ENCODE measurements around the gene PDZD2.
"Not testable (repeated sequence)": the region's sequence is repeated elsewhere in the genome, so short reads cannot be mapped to it uniquely, and the experiment has no call there.

PDZD2 gene

DNA sequence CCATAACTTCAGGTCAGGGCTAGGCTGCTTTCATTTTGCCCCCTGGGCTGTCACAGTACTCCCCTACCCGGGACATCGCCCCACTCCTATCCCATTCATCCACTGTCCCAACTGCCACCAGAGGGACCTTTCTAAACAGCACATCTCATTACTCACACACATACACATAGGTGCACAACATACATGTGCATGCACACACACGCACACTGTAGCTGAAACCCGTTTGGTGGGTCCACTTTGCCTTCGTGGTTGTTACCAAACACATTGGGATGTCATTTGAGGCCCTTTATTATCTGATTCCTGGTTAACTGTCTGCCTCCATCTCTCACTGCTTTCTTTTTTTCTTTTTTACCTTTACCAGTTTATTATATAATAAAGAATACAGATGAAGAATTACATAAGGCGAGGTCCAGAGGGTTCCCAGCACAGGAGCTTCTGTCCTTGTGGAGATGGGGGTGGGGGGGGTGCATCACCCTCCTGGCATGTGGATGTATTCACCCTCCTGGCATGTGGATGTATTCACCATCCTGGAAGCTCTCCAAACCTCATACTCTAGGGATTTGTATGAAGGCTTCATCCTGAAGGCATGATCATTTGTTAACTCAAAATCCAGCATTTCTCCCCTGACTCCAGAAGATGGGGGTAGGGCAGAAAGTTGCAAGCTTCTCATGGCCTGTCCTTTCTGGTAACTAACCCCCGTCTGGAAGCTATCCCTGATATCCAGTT, 349.2 kb downstream of the PDZD2 start:
- no peak for DNase-seq

DNA sequence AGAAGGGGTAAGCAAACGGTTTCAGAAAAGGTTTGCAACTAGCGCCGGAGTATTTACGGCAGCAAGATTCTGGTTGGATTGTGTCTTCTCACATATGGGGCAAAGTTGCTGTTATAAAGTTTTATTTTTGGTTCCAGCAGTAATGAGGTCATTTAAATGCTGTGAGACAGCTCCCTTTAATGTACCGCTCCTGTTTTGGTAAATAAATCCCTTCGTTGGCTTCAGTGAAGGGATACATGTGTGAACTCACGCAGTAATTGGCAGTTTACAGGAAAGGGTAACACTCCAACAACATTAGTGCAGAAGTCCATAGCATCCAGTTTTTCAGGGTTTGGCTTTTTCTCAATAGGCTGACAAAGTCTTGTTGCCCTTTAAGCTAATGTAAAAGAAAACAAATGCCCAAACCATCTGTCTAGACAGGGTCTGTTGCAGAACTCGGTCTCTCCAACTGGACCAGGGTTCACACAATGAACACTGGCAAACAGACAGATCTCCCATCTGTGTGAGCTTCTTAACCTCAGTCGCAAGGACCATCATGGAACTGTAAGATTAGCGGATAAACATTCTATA, 351.2 kb downstream of the PDZD2 start:
- DNase-seq: no peak

DNA sequence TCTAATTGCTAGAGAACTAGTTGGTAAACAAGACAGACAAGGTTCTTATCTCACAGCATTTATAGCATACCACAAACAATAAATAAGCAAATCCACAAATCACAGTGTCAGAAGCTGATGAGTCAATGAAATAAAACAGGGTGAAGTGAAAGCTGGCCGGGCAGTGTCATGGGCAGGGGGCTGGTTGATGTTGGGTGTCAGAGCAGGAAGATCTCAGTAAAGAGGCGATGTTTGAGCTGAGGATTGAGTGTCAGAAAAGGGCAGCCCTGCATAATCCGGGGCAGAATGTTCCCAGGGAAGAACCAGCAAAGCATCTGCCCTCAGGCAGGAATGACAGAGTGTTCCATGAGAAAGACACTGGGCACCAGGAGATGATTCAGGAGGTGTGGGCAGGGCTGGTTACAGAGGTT, 351.8 kb downstream of the PDZD2 start:
- no peak for DNase-seq

- no peak for DNase-seq
These were observed 353.4 kb downstream of the PDZD2 start for GRCh38 chr5:31992377-31992776.

DNA sequence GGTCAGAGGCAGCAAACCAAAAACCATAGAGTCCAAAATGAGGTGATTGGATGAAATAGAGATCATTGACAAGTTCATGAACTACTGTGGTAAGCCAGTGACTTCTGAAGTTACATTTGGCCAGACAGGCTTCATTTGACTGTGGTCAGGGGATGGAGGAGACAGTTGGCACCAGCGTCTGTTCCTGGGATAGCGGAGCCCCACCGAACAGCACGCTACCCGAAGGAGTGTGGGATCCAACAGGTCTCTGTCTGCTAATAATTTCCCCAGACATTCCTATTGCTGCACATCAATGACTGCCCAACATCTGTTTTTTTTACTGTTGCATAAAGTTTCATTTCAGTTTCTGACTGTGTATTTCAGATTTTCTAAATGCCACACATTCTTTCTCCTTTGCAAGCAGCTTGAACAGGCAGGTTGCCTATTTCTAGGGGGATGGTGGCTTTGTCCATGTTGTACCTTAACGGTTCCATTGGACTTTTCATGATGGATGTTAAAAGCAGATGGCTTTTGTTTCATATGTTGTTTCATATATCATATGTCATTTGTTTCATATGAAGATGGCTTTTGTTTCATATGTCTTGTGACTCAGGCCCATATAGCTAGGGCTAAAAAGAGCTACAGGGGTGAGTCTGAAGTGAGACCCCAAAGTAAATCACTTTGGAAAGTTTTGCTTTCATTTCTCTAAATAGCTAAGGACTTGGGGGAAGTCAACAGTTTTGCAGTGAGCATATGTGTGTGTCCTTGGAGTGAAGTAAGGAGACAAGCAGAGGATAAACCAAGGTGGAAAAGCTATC, 354.4 kb downstream of the PDZD2 start:
- no peak for DNase-seq

DNA sequence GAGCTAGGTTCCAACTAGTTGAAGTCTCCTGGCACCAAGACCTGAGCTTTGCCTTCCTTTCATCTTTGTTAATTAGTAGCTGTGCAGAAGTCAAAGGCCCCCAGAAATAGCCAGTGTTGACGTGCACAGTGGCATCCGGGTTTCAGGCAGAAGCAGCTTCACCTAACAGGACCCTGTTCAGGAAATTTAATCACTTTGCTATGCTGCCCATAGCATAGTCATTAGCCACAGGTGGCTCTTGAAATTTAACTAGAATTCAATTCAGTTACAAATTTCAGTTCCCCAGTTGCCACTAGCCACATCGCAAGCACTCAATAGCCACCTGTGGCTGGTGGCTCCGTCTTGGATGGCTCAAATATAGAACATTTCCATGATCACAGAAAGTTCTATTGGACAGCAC, 356.1 kb downstream of the PDZD2 start:
- DNase-seq: no peak

GRCh38 chr5:31995714-31996113, 356.8 kb downstream of the PDZD2 start:
- DNase-seq: no peak

DNA sequence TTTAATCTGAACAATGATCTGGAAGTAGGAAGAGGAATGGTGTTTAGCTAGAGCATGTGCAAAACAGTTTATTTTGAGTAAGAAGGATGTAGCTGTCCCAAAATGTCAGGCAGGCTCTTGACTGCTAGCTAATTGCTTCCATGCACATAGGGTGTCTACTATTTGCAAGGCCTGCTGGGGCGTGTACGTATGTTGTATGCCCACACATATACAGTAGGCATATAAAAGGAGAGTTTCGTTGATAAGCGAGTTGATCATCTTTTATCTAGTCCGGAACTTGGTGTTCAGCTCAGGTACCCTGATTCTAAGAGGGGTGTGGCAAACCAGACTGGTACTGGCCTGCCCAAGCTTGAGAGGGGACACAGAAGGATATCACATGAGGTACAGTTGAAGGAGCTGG, 358.0 kb downstream of the PDZD2 start:
- DNase-seq: no peak

- DNase-seq: no peak
These were observed 360.5 kb downstream of the PDZD2 start for GRCh38 chr5:31999470-31999869.

DNA sequence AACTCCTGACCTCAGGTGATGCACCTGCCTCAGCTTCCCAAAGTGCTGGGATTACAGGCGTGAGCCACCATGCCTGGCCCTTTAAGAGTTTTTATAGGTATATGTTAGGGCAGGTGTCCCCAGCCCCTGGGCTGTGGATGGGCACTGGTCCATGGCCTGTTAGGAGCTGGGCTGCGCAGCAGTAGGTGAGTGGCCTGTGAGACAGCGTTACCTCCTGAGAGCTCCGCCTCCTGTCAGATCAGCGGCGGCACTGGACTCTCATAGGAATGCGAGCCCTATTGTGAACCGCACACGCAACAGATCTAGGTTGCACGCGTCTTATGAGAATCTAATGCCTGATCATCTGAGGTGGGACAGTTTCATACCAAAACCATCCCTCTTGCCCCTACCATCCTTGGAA, 361.8 kb downstream of the PDZD2 start:
- DNase-seq: no peak

DNA sequence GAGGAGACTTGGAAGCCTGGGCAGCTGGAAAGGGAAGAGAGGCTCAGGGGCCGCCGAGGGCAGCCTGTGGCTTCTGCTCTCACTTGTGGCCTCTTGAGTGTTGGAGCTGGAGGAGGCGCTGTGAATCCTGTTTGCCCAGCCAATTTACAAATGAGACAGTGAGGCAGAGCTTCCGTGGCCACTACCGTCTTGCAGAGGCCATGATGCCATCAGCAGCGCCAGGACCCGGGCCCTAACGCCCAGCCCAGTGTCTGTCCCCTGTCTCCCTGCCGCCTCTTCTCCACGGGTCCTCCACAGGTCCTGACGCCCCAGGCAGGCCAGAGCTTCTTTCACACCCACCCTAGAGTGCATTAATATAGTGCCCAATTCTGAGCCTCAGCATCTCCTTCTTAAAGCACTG, 362.4 kb downstream of the PDZD2 start:
- no peak for DNase-seq

- DNase-seq: no peak
These were observed 362.8 kb downstream of the PDZD2 start for GRCh38 chr5:32001707-32002106.

DNA sequence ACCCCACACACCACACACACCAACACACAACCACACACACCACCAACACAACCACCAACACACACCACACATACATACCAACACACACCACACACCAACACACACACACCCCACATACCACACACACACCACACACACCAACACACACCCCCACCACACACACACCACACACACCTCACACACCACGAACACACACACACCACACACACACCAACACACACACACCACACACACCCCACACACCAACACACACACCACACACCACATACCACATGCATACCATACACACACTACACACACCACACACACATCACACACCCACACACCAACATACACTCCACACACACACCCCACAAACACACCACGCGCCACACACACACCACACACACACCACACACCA, 363.8 kb downstream of the PDZD2 start:
- DNase-seq: no peak

DNA sequence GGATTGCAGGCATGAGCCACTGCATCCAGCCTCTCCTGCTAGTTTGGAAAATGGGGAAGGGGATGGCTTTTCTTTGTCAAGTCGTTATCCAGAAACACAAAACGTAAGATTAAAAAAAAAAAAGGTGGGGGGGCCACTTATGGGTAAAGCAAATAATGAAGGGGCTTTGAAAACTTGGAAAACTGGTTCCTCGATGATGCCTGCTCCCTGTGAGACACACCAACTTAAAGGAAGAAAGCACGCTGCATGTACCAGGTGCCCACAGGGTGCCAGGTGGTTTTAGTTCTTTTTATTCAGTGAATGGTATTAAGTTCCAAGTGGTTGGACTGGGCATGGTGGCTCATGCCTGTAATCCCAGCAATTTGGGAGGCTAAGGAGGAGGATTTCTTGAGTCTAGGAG, 365.1 kb downstream of the PDZD2 start:
- DNase-seq: no peak

DNA sequence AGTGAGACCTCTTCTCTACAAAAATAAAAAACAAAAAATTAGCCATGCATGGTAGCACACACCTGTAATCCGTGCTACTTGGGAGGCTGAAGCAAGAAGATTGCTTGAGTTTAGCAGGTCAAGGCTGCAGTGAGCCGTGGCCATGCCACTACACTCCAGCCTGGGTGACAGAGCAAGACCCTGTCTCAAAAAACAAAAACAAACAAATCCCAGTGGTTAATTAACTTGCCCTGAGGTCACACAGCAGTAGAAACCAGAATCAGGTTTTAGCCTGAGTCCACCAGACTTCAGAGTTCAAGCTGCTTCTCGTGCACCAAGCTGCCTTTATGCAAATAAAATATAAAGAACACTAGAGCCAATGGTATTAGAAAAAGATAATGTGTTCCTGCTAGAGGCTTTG, 365.5 kb downstream of the PDZD2 start:
- no peak for DNase-seq

- DNase-seq: no peak
These were observed 369.8 kb downstream of the PDZD2 start for GRCh38 chr5:32008746-32009145.

DNA sequence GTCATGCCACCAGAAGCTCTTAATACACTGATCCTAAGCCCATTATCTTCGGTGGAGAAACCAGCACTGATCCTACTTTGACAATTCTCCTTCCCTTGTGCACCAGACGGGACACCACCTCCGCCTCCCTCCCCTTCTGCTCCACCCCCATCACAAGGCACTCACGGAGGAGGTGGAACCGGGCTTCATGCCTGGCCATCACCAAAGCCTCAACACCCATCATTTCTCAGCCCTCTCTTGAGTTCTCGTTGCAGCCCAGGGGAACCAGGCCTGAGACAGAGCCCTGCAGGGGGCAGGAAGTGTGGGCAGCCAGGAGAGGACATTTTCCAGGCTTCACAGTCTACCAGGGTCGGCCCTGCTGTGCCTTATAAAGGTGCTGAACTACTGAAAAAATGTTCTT, 374.7 kb downstream of the PDZD2 start:
- no peak for DNase-seq

DNA sequence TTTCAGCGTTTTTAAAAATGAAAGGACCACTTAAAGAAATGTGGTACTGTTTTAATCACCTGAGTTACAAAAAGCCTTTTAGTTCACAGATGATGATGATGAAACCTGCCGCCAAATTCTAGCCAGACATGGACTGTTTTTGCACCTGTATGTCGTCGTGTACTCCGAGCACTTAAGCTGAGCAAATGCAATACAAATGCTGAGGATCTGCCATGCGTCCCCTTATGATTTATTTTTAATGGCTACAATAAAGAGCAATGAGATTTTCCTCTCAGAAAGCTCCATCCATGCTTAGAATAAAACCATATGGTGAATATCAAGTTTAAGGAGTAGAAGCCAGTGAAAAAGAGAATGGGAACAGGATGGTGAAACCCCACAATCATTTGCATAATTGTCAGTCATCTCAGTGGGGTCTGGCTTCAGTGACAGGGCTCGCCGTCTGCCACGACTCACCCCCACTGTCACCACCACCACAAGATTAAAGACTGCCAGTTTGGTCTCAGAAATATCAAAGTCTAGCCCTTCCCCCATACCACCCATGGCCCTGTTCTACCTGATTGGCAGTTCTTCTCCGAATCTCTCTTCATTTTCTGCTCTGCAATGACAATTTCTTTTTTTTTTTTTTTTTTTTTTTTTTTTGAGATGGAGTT, 375.3 kb downstream of the PDZD2 start:
- DNase-seq: no peak

DNA sequence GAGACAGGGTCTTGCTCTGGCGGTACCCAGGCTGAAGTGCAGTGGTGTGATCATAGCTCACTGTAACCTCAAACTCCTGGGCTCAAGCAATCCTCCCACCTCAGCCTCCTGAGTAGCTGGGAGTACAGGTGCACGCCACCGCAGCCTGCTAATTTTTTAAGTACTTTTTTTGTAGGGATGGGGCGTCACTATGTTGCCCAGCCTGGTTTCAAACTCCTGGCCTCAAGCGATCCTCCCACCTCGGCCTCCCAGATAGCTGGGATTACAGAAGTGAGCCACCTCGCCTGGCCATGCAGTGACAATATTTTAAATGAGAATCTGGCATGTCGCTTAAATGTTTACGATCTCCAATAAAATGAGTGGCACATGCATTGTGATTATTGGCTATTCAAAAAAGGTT, 376.3 kb downstream of the PDZD2 start:
- not testable (repeated sequence) for DNase-seq

GRCh38 chr5:32017692-32018367, 378.9 kb downstream of the PDZD2 start:
- no peak for DNase-seq

GRCh38 chr5:32018476-32019436, 379.8 kb downstream of the PDZD2 start:
- no peak for DNase-seq

GRCh38 chr5:32020271-32020670, 381.3 kb downstream of the PDZD2 start:
- no peak for DNase-seq
